Activated gamma-delta T cell (primary cell): ENCODE results near the gene MGAT5B.

ENCODE experiments used
- DNase-seq: peaks from one replicate; lab custom pipeline; 2025; lab: John Stamatoyannopoulos, UW

MGAT5B gene

GRCh38 chr17:76879691-76880090 is 11.5 kb downstream of the MGAT5B start:
- DNase-seq: no peak

GRCh38 chr17:76880268-76880667 is 12.1 kb downstream of the MGAT5B start:
- no peak for DNase-seq

GRCh38 chr17:76880971-76881370 is 12.8 kb downstream of the MGAT5B start:
- no peak for DNase-seq

- no peak for DNase-seq
Measured at GRCh38 chr17:76881408-76881807, 13.2 kb downstream of the MGAT5B start.

- DNase-seq: no peak
Measured at GRCh38 chr17:76881966-76882365, 13.8 kb downstream of the MGAT5B start.

- DNase-seq: no peak
Measured at GRCh38 chr17:76883744-76884525, 15.7 kb downstream of the MGAT5B start.

GRCh38 chr17:76884995-76885893 is 17.0 kb downstream of the MGAT5B start:
- no peak for DNase-seq

- DNase-seq: no peak
Measured at GRCh38 chr17:76885894-76886290, 17.7 kb downstream of the MGAT5B start.

GRCh38 chr17:76886395-76886794 is 18.2 kb downstream of the MGAT5B start:
- no peak for DNase-seq

GRCh38 chr17:76887802-76888201 is 19.6 kb downstream of the MGAT5B start:
- DNase-seq: no peak

GRCh38 chr17:76888661-76889060 is 20.5 kb downstream of the MGAT5B start:
- no peak for DNase-seq

- DNase-seq: no peak
Measured at GRCh38 chr17:76889323-76889722, 21.1 kb downstream of the MGAT5B start.

- no peak for DNase-seq
Measured at GRCh38 chr17:76892329-76892728, 24.1 kb downstream of the MGAT5B start.

- no peak for DNase-seq
Measured at GRCh38 chr17:76893623-76894334, 25.6 kb downstream of the MGAT5B start.

- no peak for DNase-seq
Measured at GRCh38 chr17:76894842-76895241, 26.6 kb downstream of the MGAT5B start.

- DNase-seq: no peak
Measured at GRCh38 chr17:76897023-76897422, 28.8 kb downstream of the MGAT5B start.

GRCh38 chr17:76899414-76899813 is 31.2 kb downstream of the MGAT5B start:
- DNase-seq: no peak

- no peak for DNase-seq
Measured at GRCh38 chr17:76900723-76901122, 32.5 kb downstream of the MGAT5B start.

GRCh38 chr17:76901542-76902197 is 33.5 kb downstream of the MGAT5B start:
- no peak for DNase-seq

GRCh38 chr17:76902476-76902875 is 34.3 kb downstream of the MGAT5B start:
- no peak for DNase-seq

- DNase-seq: no peak
Measured at GRCh38 chr17:76903631-76904030, 35.4 kb downstream of the MGAT5B start.

GRCh38 chr17:76904116-76904515 is 35.9 kb downstream of the MGAT5B start:
- no peak for DNase-seq
